Heart left ventricle (tissue), 13 donors: Measurements from ENCODE around the gene LHB.

Experiments used
- POLR2A ChIP-seq, 2 donors: fragments of 450-650 bp; IDR thresholded peaks; one replicate each; pipeline ENCODE4 v1.6.1; 2017; ENCODE audit warnings: antibody characterized with exemption in 2 of 2, mild to moderate bottlenecking in 2 of 2, moderate library complexity in 2 of 2
- TF ChIP-seq, protein P1 (sequence below), 12 donors: fragments of 200-600 bp; sonication (generic) in 4 of 12; IDR thresholded peaks; one replicate each; pipeline versions ENCODE4 v1.5.0 to v1.8.0; 2018 to 2022; ENCODE audit warnings: antibody characterized with exemption in 12 of 12, mild to moderate bottlenecking in 5 of 12
- donor health status: ischemic (EF 13 %, LVEDD 7.1; RV severe dilation, severe dysfunction).
- donor health status: DM: no; HTN: yes; CAD: no.
- donor health status: DM: no; HTN: no; CAD: no.
- donor health status: ischemic (EF 25% LVEDD 6.9; RV normal size, moderate dysfunction).
- donor health status: ischemic (EF 25% LVEDD 5.7; RV mildly dilated, moderate dysfunction).
- donor health status: ischemic (EF 35%, LVEDD 5.7; RV mildly dilated, moderate dysfunction).
- donor health status: nonischemic (EF 11% LVEDD 7.7; RV severe dilation, severe dysfunction).
- donor health status: DM: yes; HTN: yes; CAD: no.
- donor health status: PGD.
- donor health status: ischemic (EF 29% LVEDD 5.4; RV normal size, mild dysfunction).
- donor health status: nonischemic (EF 23%, LVEDD 6.1; RV moderate dilation, normal function).

DNA sequence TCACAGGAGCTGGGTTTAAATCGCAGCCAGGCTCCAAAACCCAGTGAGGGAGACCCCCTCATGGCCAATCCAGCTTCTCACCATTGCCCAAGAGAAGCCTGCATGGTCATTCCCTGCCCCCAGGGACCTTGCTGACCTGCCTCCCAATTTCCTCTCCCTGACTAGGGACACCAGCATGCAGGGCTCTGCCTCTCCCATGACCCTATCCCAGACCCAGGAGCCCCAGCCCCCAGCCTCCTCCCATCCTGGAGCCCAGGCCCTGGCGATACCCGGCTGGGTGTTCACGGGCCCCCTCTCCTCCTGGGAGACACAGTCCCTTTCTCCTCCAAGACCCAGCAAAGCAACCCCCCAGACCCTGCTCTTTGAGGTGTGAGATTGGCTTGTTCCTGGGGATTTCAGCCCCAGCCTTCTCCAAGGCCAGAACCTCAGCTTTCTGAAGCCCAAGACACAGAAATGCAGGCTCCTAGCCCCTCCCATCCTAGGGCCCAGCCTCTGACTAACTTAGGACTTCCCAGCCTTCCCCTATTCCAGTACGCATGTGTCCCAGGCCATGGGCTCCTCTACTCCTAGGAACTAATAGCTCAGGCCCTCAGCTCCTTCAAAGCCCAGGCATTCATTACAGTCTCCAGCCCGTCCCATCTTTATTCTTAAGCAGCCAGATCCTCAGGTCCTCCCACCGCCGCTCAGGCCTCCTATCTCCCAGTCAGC lies 24.9 kb downstream of the LHB start:
- TF ChIP-seq, protein P1, sequence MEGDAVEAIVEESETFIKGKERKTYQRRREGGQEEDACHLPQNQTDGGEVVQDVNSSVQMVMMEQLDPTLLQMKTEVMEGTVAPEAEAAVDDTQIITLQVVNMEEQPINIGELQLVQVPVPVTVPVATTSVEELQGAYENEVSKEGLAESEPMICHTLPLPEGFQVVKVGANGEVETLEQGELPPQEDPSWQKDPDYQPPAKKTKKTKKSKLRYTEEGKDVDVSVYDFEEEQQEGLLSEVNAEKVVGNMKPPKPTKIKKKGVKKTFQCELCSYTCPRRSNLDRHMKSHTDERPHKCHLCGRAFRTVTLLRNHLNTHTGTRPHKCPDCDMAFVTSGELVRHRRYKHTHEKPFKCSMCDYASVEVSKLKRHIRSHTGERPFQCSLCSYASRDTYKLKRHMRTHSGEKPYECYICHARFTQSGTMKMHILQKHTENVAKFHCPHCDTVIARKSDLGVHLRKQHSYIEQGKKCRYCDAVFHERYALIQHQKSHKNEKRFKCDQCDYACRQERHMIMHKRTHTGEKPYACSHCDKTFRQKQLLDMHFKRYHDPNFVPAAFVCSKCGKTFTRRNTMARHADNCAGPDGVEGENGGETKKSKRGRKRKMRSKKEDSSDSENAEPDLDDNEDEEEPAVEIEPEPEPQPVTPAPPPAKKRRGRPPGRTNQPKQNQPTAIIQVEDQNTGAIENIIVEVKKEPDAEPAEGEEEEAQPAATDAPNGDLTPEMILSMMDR (IDR thresholded peaks at IDR 0.05): no peak
- peak in 1 of 2 donors; percentile 55 for TF ChIP-seq POLR2A (IDR thresholded peaks at IDR 0.05)
